NOMO-1 treated with dmso at 0.1 percent for 144 hours (cell line): ENCODE results near the gene NTRK2.
A peak's percentile ranks its signal among the peaks of the same experiment; 100 is the strongest.

Experiments
- DNase-seq: peaks from one replicate; lab custom pipeline; 2025; ENCODE audit not compliant: unreplicated experiment; lab: John Stamatoyannopoulos, UW

NTRK2 gene

DNA sequence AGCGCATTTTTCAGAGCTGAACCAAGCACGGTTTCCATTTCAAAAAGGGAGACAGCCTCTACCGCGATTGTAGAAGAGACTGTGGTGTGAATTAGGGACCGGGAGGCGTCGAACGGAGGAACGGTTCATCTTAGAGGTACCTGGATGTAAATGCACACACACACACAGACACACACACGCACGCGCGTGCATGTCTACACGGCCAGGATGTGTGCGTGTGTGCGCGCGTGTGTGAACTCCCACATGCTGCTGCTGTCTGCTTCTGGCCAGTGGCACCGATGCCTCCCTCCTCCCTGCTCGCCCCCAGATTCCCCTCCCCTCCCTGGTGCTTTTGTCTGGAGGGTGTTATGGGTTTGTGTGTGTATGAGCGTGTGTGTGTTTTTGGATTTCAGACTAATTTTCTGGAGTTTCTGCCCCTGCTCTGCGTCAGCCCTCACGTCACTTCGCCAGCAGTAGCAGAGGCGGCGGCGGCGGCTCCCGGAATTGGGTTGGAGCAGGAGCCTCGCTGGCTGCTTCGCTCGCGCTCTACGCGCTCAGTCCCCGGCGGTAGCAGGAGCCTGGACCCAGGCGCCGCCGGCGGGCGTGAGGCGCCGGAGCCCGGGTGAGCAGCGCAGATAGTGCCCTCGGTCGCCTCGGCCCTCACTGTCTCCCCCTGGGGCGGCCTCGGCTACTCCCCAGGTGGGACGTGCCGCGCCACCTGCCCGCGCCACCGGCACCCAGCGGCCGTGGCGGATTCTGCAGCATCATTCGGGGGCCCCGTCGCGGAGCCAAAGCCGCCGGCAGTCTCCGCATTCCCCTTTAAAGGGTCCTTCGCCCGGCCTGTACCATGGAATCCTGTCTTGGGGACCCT lies at the start of gene NTRK2:
TSS of gene NTRK2 (plus strand) at position 442 of the 850 bp plus-strand sequence. CDS start 1,020 bp downstream, outside the sequence.
- no peak for DNase-seq

- no peak for DNase-seq
Measured at GRCh38 chr9:84620338-84620737, 49.2 kb upstream of the NTRK2 start.

GRCh38 chr9:84621811-84622210 lies 47.7 kb upstream of the NTRK2 start:
- DNase-seq, result no peak

DNA sequence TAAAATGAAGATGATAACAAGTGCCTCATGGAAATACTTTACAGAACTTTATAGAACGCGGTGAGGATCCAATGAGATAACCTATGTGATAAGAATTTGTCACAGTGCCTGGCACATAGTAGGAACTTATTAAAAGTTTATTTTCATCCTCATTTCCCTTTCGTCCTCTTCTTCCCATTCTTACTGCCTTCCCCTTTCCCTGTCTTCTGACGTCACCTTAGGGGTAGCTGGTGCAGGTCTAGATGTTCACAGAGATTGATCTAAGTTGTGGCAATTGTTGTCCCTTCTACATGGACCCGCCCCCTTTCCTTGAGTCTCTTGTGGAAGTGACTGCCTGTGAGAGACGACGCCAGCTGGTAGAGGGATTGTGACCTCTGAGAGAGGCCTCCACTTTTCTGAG lies 46.5 kb upstream of the NTRK2 start:
- no peak for DNase-seq

DNA sequence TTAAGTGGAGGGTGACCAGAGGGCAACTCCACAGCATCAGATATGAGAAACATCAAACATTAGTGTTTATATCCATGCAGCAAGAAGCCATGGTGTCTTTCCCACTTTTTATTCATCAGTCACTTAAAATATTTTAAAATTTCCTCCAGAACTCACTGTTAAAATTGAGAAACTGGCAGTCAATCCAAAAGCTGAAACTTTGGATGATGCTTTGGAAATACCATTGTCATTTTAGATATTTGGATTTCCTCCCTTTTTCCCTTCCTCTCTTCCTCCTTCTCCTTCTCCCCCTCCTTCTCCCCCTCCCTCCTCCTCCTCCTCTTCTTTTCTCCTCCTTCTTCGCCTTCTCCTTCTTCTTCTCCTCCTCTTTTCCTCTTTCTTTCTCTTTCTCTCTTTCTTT lies 33.1 kb upstream of the NTRK2 start:
- no peak for DNase-seq

DNA sequence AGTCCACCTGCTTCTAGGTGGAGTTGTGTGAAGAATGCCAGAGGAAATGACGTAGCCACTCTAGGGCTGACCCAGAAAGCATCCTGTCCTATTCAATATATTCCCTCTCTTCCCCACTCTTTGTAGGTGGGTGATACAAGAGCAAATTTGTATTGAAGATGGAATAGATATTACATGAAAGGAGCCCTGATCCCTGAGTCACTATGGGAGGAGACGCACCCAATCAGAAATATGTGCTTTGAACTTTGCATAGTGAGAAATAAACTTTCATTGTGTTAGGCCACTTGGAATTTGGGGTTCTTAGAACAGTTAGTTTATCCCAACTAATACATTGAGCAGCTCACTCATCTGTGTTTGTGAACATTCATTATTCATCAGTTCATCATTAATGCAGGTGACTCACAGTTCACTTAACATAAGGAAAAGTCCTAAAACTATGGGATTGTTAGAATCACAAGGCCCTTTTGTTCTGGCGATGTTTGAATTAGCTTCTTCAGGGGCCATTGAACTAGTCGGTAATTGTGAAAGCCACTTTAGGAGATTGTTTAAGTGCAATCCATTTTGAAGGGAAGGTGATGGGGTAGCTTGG lies 26.9 kb upstream of the NTRK2 start:
- DNase-seq, result no peak

DNA sequence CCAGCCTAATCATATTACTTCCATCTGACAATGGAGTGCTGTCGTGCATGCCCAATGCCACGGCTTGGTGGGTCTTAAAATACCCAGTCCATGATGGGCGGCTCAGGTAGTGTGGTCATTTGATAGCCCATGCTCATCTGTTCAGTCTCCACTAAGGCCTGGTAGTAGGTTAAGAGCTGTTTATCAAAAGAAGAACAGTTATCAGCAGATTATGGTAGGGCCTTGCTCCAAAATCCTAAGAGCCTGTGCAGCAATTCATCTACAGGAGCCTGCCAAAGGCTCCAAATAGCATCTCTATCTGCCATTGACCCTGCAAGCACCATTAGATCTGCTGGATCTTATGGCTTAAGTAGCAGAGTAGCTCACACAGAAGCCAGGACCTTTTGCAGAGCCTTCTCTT lies 21.8 kb upstream of the NTRK2 start:
- DNase-seq, result no peak

- DNase-seq, result no peak
Measured at GRCh38 chr9:84652496-84653120, 16.9 kb upstream of the NTRK2 start.

- DNase-seq, result peak; percentile 12
Measured at GRCh38 chr9:84655447-84655846, 14.1 kb upstream of the NTRK2 start.

- no peak for DNase-seq
Measured at GRCh38 chr9:84659313-84659712, 10.2 kb upstream of the NTRK2 start.

- no peak for DNase-seq
Measured at GRCh38 chr9:84659773-84660172, 9.8 kb upstream of the NTRK2 start.

GRCh38 chr9:84667571-84668195 lies 1.8 kb upstream of the NTRK2 start:
- DNase-seq, result peak; percentile 13

- DNase-seq, result peak; percentile 51
Measured at GRCh38 chr9:84668196-84669012, 1.1 kb upstream of the NTRK2 start.

DNA sequence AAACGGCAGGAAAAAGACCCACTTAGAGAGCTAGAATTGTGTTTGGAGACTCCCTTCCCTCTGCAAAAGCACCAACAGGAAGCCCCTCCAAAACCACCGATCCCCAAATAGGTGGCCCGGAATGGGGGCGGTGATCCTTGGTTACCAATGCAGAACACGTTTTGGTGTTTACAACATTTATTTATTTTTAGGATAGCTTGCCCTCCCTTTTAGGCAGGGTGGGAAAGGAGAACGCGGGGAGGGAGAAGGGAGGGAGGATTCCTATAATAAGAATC lies 579 bp upstream of the NTRK2 start:
- DNase-seq, result no peak

GRCh38 chr9:84670138-84671041 lies 861 bp downstream of the NTRK2 start:
- DNase-seq, result no peak

GRCh38 chr9:84671586-84672521 lies 2.3 kb downstream of the NTRK2 start:
- DNase-seq, result no peak

DNA sequence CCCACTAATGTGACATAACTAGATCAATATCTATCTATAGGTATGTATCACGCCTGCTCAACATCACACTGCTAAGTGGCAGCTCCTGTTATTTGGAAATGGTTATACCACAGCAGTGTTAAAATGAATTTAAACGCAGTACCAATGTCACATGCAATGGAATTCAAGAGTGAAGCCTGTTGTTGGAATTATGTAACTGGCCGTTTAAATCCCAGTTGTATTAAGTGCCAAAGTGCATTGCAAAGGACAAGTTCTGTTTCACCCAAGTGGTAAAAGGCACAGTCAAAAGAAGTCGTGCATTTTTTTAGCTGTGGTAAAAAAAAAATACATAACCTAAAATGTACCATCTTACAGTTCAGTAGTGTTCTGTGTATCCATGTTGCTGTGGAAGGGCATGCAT lies 4.3 kb downstream of the NTRK2 start:
- no peak for DNase-seq

GRCh38 chr9:84677080-84677479 lies 7.6 kb downstream of the NTRK2 start:
- no peak for DNase-seq

DNA sequence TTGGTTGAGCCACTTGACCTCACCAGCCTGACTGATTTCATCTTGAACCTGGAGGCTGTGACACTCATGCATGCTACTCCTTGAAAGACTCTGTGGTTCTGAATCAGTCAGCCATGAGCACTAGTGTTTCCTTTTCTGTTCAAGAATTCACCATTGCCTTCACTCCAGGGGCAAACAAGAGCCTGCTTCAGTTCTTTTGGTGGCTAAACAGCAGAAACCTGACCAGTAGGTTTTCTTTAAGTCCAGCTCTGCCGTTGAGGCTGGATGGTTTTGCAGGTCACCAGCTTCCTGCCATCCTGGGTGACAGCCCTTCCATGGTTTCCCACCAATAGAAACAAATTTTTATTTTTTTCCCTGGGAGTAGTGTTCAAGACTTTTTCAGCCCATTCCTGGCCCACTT lies 10.0 kb downstream of the NTRK2 start:
- no peak for DNase-seq
